Measurements from ENCODE around the gene ELP5. TPM values are rescaled to one million over a fixed set of nuclear protein-coding genes. Genes with fewer than 3 reads are reported as not detected.

Gene ELP5
- total RNA-seq, 2 donors from 2014 or later, result 34.4 to 77.9 TPM

GRCh38 chr17:7281074-7281952, 29.3 kb downstream of the ELP5 start, which contains the start of gene SLC2A4:
Gene SLC2A4 (plus strand): TSS chr17:7281718. CDS start chr17:7281935, 217 bp downstream.
- intact Hi-C loops (cut with DNase I), result no loop called here
- Histone ChIP-seq H3K4me1 (peaks cover 14% of the 10 kb centered on the region), H3K9me3 (no peaks in the 10 kb centered on the region), H3K36me3 (no peaks in the 10 kb centered on the region), H3K27me3 (peaks cover 8% of the 10 kb centered on the region), H3K27ac (peak within 1 kb of the TSS; percentile 76), H3K4me3 (peak within 1 kb of the TSS; percentile 39), H3K9ac (ENCODE audit: low read depth in 2 of 2, low read length in 2 of 2) (peak within 1 kb of the TSS; percentile 73 to 89)
- peak; percentile 98 for DNase-seq
- TF ChIP-seq CTCF (IDR thresholded peaks at IDR 0.05), result no peak

GRCh38 chr17:7281953-7282751, 30.1 kb downstream of the ELP5 start:
- no peaks in the 10 kb centered on the region for H3K36me3 ChIP-seq
- H3K27ac ChIP-seq, result peak overlapping the region; percentile 3
- no peak for TF ChIP-seq CTCF (IDR thresholded peaks at IDR 0.05)
- intact Hi-C loops (cut with DNase I), result no loop called here
- peaks cover 8% of the 10 kb centered on the region for H3K27me3 ChIP-seq
- H3K4me3 ChIP-seq, result peak overlapping the region; percentile 39
- H3K9me3 ChIP-seq, result no peaks in the 10 kb centered on the region
- H3K4me1 ChIP-seq, result peaks cover 14% of the 10 kb centered on the region
- H3K9ac ChIP-seq (ENCODE audit: low read depth in 2 of 2, low read length in 2 of 2), result peak overlapping the region; percentile 73 to 89
- peak; percentile 42 for DNase-seq

- Histone ChIP-seq H3K4me3 (peak overlapping the region; percentile 39), H3K27me3 (peaks cover 8% of the 10 kb centered on the region), H3K9ac (ENCODE audit: low read depth in 2 of 2, low read length in 2 of 2) (peak overlapping the region; percentile 58 to 89), H3K36me3 (no peaks in the 10 kb centered on the region), H3K9me3 (no peaks in the 10 kb centered on the region), H3K27ac (peak overlapping the region; percentile 3), H3K4me1 (peaks cover 14% of the 10 kb centered on the region)
- no peak for DNase-seq
- intact Hi-C loops (cut with DNase I), result no loop called here
- TF ChIP-seq CTCF (IDR thresholded peaks at IDR 0.05), result no peak
These were observed 30.8 kb downstream of the ELP5 start for GRCh38 chr17:7282752-7283321.

GRCh38 chr17:7283471-7284216, 31.6 kb downstream of the ELP5 start:
- Histone ChIP-seq H3K27me3 (peaks cover 8% of the 10 kb centered on the region), H3K36me3 (no peaks in the 10 kb centered on the region), H3K9me3 (no peaks in the 10 kb centered on the region), H3K4me1 (peaks cover 14% of the 10 kb centered on the region), H3K9ac (ENCODE audit: low read depth in 2 of 2, low read length in 2 of 2) (peak overlapping the region in 1 of 2 donors; percentile 89), H3K27ac (no peak overlapping the region), H3K4me3 (no peak overlapping the region)
- intact Hi-C loops (cut with DNase I), result no loop called here
- TF ChIP-seq CTCF (IDR thresholded peaks at IDR 0.05), result no peak
- DNase-seq, result no peak

GRCh38 chr17:7284911-7285310, 32.9 kb downstream of the ELP5 start:
- H3K9me3 ChIP-seq, result no peaks in the 10 kb centered on the region
- peaks cover 14% of the 10 kb centered on the region for H3K4me1 ChIP-seq
- intact Hi-C loops (cut with DNase I), result no loop called here

More at GRCh38 chr17:7284911-7285310, 32.9 kb downstream of the ELP5 start:
- H3K9ac ChIP-seq (ENCODE audit: low read depth in 2 of 2, low read length in 2 of 2), result no peak overlapping the region
- H3K36me3 ChIP-seq, result no peaks in the 10 kb centered on the region
- H3K27me3 ChIP-seq, result peaks cover 8% of the 10 kb centered on the region
- no peak for TF ChIP-seq CTCF (IDR thresholded peaks at IDR 0.05)
- DNase-seq, result no peak
- no peak overlapping the region for H3K4me3 ChIP-seq
- H3K27ac ChIP-seq, result no peak overlapping the region
